PFSK-1 (cell line): ENCODE data around the gene ARHGEF11.

ENCODE experiments used
- FOXP2 ChIP-seq: optimal IDR thresholded peaks from 2 replicates; pipeline ENCODE3; 2011; ENCODE audit warnings: borderline replicate concordance, control low read depth, inconsistent platforms; ENCODE audit not compliant: insufficient read depth; ENCODE audit errors: extremely low read length, extremely low read depth
- POLR2AphosphoS5 ChIP-seq: IDR thresholded peaks from 2 replicates; pipeline ENCODE4 v1.6.1; 2012; ENCODE audit warnings: low read depth, mild to moderate bottlenecking, control low read depth, low read length, moderate library complexity
- SIN3A ChIP-seq: IDR thresholded peaks from 2 replicates; pipeline ENCODE4 v1.6.1; 2012; ENCODE audit warnings: mild to moderate bottlenecking, low read length, moderate library complexity, borderline replicate concordance; ENCODE audit not compliant: insufficient read depth
- TAF1 ChIP-seq: IDR thresholded peaks from 2 replicates; pipeline ENCODE4 v1.6.1; 2012; ENCODE audit warnings: low read length, control low read depth, borderline replicate concordance; ENCODE audit not compliant: insufficient read depth
- TF ChIP-seq, protein P1 (sequence below), 2 experiments: IDR thresholded peaks; 2 replicates each; pipeline versions ENCODE4 v1.6.1 to v1.8.0; 2011 to 2012; ENCODE audit warnings: low read depth in 2 of 2, low read length in 2 of 2, control low read depth in 1 of 2, inconsistent platforms in 1 of 2, mild to moderate bottlenecking in 1 of 2, moderate library complexity in 1 of 2; ENCODE audit not compliant: insufficient read depth in 1 of 2

ARHGEF11 gene

DNA sequence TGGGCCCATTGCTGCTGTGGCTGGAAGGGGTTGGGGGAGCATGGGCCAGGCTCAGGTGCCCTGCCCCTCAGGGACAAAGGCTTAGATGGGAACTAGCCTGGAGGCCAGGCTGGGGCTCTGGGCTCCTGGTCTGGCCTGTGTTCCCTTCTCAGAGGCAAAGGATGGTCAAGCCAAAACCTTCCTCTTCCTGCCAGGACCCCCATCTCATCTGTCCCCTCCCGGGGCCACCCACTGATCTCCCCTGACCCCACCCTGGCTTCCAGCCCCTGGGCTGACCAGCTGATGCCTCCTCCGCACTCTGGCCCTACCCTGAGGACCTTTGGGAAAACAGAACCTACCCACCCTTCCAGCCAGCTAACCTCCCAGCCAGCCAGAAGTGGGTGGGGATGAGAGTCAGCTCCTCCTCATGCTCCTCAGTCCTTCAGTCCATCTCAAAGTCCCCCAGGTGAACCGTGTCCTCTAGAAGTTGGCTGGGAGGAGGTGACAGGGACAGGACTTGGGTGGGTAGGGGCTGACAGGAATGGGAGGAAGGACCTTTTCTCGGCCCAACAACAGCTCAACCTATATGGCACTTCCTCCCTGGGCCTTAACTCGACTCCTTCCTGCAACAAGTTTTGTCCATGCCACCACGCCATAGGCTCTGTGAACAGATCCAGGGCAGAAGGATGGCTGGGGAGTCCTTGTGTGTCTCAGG lies 144.5 kb downstream of the ARHGEF11 start:
- TF ChIP-seq SIN3A (no peak), FOXP2 (no peak)
- TF ChIP-seq, protein P1, sequence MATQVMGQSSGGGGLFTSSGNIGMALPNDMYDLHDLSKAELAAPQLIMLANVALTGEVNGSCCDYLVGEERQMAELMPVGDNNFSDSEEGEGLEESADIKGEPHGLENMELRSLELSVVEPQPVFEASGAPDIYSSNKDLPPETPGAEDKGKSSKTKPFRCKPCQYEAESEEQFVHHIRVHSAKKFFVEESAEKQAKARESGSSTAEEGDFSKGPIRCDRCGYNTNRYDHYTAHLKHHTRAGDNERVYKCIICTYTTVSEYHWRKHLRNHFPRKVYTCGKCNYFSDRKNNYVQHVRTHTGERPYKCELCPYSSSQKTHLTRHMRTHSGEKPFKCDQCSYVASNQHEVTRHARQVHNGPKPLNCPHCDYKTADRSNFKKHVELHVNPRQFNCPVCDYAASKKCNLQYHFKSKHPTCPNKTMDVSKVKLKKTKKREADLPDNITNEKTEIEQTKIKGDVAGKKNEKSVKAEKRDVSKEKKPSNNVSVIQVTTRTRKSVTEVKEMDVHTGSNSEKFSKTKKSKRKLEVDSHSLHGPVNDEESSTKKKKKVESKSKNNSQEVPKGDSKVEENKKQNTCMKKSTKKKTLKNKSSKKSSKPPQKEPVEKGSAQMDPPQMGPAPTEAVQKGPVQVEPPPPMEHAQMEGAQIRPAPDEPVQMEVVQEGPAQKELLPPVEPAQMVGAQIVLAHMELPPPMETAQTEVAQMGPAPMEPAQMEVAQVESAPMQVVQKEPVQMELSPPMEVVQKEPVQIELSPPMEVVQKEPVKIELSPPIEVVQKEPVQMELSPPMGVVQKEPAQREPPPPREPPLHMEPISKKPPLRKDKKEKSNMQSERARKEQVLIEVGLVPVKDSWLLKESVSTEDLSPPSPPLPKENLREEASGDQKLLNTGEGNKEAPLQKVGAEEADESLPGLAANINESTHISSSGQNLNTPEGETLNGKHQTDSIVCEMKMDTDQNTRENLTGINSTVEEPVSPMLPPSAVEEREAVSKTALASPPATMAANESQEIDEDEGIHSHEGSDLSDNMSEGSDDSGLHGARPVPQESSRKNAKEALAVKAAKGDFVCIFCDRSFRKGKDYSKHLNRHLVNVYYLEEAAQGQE (IDR thresholded peaks at IDR 0.05; ENCODE audit: insufficient read depth in 1 of 2, low read depth in 2 of 2, low read length in 2 of 2), result no peak

DNA sequence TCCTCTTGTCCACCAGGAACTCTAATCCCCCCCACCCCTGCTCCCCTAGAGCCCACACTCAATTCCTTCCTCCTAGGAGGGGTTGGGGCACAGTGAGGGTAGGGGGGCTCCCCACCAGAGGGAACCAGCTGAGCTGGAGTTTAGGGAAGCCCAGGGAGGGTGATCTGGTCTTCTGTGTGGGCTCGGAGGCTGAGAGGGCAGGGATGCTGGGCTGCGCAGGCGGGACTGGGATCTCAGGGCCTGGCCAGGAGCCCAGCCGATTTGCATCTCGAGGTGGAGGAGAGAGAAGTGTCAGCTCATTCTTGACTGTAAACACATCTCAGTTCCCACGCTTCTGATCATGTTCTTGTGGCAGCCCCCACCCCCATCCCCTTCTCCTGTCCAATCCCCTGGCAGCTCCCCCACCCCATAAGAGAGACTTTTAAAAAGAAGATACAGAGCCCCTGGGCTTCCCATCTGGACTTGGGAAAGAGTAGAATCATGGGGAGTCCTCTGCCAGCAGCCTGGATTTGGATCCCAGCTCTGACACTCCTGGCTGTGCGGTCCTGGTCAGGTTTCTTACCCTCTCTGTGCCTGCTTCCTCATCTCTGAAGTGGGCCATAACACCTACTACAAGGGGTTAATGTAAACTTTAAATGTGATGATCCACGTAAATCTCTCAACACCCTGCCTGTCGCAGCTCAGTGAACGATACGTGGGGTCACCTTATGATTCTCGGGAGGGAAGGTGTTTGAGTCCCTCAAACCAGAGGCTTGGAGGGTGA lies 145.4 kb downstream of the ARHGEF11 start:
- TF ChIP-seq, protein P1 (IDR thresholded peaks at IDR 0.05; ENCODE audit: insufficient read depth in 1 of 2, low read depth in 2 of 2, low read length in 2 of 2), result no peak
- no peak for TF ChIP-seq POLR2AphosphoS5

DNA sequence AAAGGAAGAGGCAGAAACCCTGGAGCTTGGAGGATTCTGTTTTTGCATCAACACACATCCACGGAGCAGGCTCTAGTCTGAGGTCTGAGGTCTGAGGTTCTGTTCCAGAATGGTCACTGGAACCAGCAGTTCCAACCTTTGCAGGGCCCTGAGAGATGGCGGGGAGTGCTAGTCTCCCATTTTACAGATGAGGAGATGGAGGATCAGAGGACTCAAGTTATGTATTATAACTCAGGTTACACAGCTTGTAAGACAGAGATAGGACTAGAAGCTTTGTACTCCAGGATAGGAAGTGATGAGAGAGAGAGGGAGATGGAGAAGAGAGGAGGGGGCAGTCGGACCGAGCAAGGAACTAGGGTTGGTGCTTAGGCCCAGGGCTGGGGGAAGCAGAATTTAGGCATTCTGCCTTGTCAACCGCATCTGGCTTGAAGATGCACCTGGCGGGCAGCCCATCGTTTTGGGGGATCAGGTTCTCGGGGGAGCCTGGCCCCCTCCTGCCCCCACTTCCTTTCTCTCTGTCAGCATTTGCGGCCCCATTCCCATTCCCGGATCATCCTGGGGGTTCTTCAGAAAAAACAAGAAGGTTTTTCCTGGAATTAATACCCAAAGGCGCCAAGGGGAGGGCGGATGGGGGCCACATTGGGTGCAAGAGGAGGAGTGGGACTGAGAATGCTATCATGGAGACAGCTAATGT lies 146.4 kb downstream of the ARHGEF11 start:
- TF ChIP-seq POLR2AphosphoS5 (no peak), FOXP2 (no peak), SIN3A (no peak), TAF1 (no peak)
- TF ChIP-seq, protein P1 (IDR thresholded peaks at IDR 0.05; ENCODE audit: insufficient read depth in 1 of 2, low read depth in 2 of 2, low read length in 2 of 2), result no peak

DNA sequence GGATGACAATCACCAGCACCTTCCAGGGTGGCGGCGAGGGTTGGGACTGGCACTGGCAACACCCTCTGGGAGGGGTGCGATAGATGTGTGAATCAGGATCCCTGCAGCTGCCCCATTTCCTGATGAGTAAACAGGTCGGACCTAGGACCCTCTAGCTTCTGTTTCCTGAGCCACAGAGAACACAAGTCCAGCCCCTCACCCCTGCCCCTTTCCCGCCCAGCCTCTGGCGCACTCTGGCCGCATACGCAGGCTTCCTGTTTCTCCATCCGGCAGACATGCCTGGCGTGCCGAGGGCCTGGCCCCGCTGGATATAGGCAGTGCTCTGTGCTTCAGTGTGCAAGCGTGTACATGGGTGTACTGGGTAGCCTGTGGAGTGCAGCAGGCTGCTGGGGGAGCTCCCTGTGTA lies 147.4 kb downstream of the ARHGEF11 start:
- TF ChIP-seq, protein P1 (IDR thresholded peaks at IDR 0.05; ENCODE audit: insufficient read depth in 1 of 2, low read depth in 2 of 2, low read length in 2 of 2), result no peak
- TF ChIP-seq POLR2AphosphoS5, result peak; percentile 56; the same call in 1 of the 2 replicates
